ENCODE measurements around the gene CD300LF.

DNA sequence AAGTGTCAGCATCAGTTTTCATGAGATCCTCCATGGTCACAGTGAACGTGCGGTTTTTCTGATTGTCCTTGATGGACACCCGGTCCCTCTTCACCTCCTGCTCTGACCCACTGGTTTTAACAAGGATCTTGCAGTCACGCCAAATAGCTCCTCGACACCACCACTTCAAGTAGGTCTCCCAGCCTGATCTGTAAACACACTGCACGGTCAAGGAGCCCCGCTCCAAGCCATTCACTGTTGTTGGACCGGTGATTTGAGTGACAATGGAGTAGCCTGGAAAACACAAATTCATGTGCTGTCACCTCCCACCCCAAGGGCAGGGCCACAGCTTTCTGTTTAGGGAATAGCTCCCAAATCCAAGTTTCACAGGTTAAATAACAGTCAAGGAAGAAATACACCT is 8.2 kb downstream of the CD300LF start:
- TF ChIP-seq, protein P1, sequence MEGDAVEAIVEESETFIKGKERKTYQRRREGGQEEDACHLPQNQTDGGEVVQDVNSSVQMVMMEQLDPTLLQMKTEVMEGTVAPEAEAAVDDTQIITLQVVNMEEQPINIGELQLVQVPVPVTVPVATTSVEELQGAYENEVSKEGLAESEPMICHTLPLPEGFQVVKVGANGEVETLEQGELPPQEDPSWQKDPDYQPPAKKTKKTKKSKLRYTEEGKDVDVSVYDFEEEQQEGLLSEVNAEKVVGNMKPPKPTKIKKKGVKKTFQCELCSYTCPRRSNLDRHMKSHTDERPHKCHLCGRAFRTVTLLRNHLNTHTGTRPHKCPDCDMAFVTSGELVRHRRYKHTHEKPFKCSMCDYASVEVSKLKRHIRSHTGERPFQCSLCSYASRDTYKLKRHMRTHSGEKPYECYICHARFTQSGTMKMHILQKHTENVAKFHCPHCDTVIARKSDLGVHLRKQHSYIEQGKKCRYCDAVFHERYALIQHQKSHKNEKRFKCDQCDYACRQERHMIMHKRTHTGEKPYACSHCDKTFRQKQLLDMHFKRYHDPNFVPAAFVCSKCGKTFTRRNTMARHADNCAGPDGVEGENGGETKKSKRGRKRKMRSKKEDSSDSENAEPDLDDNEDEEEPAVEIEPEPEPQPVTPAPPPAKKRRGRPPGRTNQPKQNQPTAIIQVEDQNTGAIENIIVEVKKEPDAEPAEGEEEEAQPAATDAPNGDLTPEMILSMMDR (IDR thresholded peaks at IDR 0.05): no peak
- TF ChIP-seq POLR2A (IDR thresholded peaks at IDR 0.05): no peak

All from prostate gland (tissue), 2 donors.